ENCODE data around the gene TMEM91. TPM values are rescaled to one million over a fixed set of nuclear protein-coding genes. Genes with fewer than 3 reads are reported as not detected.

The TMEM91 gene
- total and polyA plus RNA-seq, 2 of the 8 experiments (the other 6 are each of a cell fraction or from before 2014, with no cell fraction given): 5.3 to 7.4 TPM

DNA sequence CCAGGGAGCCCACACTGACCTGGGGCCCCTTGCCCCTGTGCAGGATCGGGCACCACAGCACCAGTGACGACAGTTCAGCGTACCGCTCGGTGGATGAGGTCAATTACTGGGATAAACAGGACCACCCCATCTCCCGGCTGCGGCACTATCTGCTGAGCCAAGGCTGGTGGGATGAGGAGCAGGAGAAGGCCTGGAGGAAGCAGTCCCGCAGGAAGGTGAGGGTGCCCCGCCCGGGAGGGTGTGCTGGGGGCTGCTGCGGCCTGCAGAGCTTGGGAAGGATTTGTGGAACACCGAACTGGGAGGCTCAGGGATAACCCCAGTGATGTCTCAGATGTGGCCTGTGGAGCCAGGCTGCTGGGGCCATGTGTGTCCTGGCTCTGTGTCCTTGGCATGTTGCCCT is 46.6 kb downstream of the TMEM91 start:
- TF ChIP-seq SP2 (IDR thresholded peaks at IDR 0.05; ENCODE audit: low read length) (no peak), RAD21 (IDR thresholded peaks at IDR 0.05 in 1 of 2, conservative IDR thresholded peaks at IDR 0.05 in 1 of 2; ENCODE audit: low read depth in 2 of 2, low read length in 2 of 2) (no peak), RFX5 (IDR thresholded peaks at IDR 0.05; ENCODE audit: borderline replicate concordance, low read depth, low read length) (no peak), POU5F1 (IDR thresholded peaks at IDR 0.05; ENCODE audit: low read depth, low read length) (no peak), E2F6 (IDR thresholded peaks at IDR 0.05) (no peak), EP300 (IDR thresholded peaks at IDR 0.05; ENCODE audit: borderline replicate concordance in 1 of 2, low read depth in 2 of 2, low read length in 2 of 2) (no peak), CHD1 (IDR thresholded peaks at IDR 0.05; ENCODE audit: low read depth, low read length) (no peak), TBP (IDR thresholded peaks at IDR 0.05; ENCODE audit: low read depth, low read length) (no peak)
- TF ChIP-seq, protein P1, sequence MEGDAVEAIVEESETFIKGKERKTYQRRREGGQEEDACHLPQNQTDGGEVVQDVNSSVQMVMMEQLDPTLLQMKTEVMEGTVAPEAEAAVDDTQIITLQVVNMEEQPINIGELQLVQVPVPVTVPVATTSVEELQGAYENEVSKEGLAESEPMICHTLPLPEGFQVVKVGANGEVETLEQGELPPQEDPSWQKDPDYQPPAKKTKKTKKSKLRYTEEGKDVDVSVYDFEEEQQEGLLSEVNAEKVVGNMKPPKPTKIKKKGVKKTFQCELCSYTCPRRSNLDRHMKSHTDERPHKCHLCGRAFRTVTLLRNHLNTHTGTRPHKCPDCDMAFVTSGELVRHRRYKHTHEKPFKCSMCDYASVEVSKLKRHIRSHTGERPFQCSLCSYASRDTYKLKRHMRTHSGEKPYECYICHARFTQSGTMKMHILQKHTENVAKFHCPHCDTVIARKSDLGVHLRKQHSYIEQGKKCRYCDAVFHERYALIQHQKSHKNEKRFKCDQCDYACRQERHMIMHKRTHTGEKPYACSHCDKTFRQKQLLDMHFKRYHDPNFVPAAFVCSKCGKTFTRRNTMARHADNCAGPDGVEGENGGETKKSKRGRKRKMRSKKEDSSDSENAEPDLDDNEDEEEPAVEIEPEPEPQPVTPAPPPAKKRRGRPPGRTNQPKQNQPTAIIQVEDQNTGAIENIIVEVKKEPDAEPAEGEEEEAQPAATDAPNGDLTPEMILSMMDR (IDR thresholded peaks at IDR 0.05; ENCODE audit: control extremely low read depth in 1 of 3, insufficient read depth in 1 of 3, low read depth in 1 of 3, low read length in 3 of 3): no peak
- TF ChIP-seq, protein P2, sequence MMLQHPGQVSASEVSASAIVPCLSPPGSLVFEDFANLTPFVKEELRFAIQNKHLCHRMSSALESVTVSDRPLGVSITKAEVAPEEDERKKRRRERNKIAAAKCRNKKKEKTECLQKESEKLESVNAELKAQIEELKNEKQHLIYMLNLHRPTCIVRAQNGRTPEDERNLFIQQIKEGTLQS (IDR thresholded peaks at IDR 0.05; ENCODE audit: insufficient read depth, low read depth, low read length): no peak
- H4K20me1 ChIP-seq (replicated peaks in 1 of 2; ENCODE audit: control insufficient read depth in 1 of 2, insufficient read depth in 2 of 2, low read length in 2 of 2): no peaks in the 10 kb centered on the region
- no peak overlapping the region for H2BK12ac ChIP-seq (ENCODE audit: low read depth, low read length)
- H3K23me2 ChIP-seq (ENCODE audit: low read depth, low read length): peaks cover 9% of the 10 kb centered on the region
- no peaks in the 10 kb centered on the region for H3K9me3 ChIP-seq (ENCODE audit: insufficient read depth in 2 of 2, low read depth in 1 of 2, low read length in 1 of 2)
- no peak overlapping the region for H3K4me2 ChIP-seq (ENCODE audit: insufficient read depth in 1 of 2, low read depth in 2 of 2, low read length in 2 of 2)
- no peak overlapping the region for H3K14ac ChIP-seq (ENCODE audit: insufficient read length)
- no peak overlapping the region for H2BK5ac ChIP-seq (ENCODE audit: low read depth, low read length)
- no peak for FAIRE-seq
- H4K91ac ChIP-seq (replicated peaks; ENCODE audit: insufficient read length, low read length): no peak overlapping the region
- H3K9ac ChIP-seq (replicated peaks in 1 of 4; ENCODE audit: extremely low read depth in 1 of 4, low read depth in 3 of 4, low read length in 3 of 4): no peak overlapping the region
- H3K4me1 ChIP-seq (replicated peaks in 1 of 4; ENCODE audit: control insufficient read depth in 3 of 4, insufficient read depth in 4 of 4, low read length in 3 of 4): peaks cover 0 to 12% (median under 1%) of the 10 kb centered on the region in 4 experiments; a peak in 4 of 7 replicates
- no peak overlapping the region for H2BK120ac ChIP-seq (replicated peaks; ENCODE audit: low read depth, low read length)
- no peak overlapping the region for H2AFZ ChIP-seq (ENCODE audit: low read length)
- no peak for DNase-seq (ENCODE audit: low read depth in 1 of 2, low spot score in 2 of 2)
- H3K36me3 ChIP-seq (ENCODE audit: control insufficient read depth in 2 of 4, insufficient read depth in 4 of 4, low read length in 3 of 4): peaks cover 0 to 10% (median 2%) of the 10 kb centered on the region in 4 experiments; a peak in 6 of 8 replicates
- H2BK15ac ChIP-seq (ENCODE audit: low read length): no peak overlapping the region
- no peak overlapping the region for H3K4ac ChIP-seq (replicated peaks; ENCODE audit: insufficient read length, low read depth, low read length)
- POLR2A ChIA-PET (ENCODE audit: partially characterized antibody): no interaction called here
- no peak overlapping the region for H3K4me3 ChIP-seq (ENCODE audit: extremely low read depth in 1 of 4, insufficient read depth in 2 of 4, low read depth in 3 of 4, low read length in 4 of 4)
- no peak overlapping the region for H3K23ac ChIP-seq (ENCODE audit: insufficient read length)
- H3K56ac ChIP-seq (replicated peaks; ENCODE audit: insufficient read length, low read depth, low read length): no peak overlapping the region
- H3K27me3 ChIP-seq (replicated peaks in 1 of 4; ENCODE audit: control insufficient read depth in 3 of 4, extremely low read depth in 1 of 4, insufficient read depth in 3 of 4, low read length in 3 of 4): no peaks in the 10 kb centered on the region
- H2BK20ac ChIP-seq (ENCODE audit: low read length): no peak overlapping the region
- H3K79me2 ChIP-seq (ENCODE audit: control insufficient read depth in 1 of 2, insufficient read depth in 2 of 2, low read length in 2 of 2): no peaks in the 10 kb centered on the region
- no peak overlapping the region for H2AK5ac ChIP-seq (ENCODE audit: low read depth, low read length)
- CTCF ChIA-PET (ENCODE audit: partially characterized antibody): interaction anchor here (1.2 kb wide), 1 partner anchor 141 kb away, joined by 3 read pairs; no protein-coding TSS in a partner anchor
- H3K18ac ChIP-seq (ENCODE audit: extremely low read depth, low read length): no peak overlapping the region
- H4K5ac ChIP-seq (ENCODE audit: insufficient read length, low read depth, low read length): no peak overlapping the region
- no peak overlapping the region for H3K27ac ChIP-seq (ENCODE audit: low read depth, low read length)
- H3K79me1 ChIP-seq (ENCODE audit: low read depth, low read length): no peaks in the 10 kb centered on the region
- 95% methylated on average over 12 of the region's 12 CpGs; no CpG with 5 or more reads in 1 of the 2 experiments for WGBS, 2 experiments (ENCODE audit: extremely low coverage in 1 of 2, insufficient coverage in 1 of 2, insufficient read length in 1 of 2, insufficient replicate concordance in 2 of 2, low coverage in 1 of 2, low lambda C conversion rate in 2 of 2, missing lambda C conversion rate in 1 of 2)
- no peak overlapping the region for H4K8ac ChIP-seq (ENCODE audit: extremely low read depth, insufficient read depth, low read length)

Data from H1 (cell line).